GM11168 (cell line): ENCODE results near the gene VDAC2.
"Not testable (repeated sequence)": the region's sequence is repeated elsewhere in the genome, so short reads cannot be mapped to it uniquely, and the experiment has no call there.

Source experiments
- in situ Hi-C: fragments of 300-500 bp; cut with MboI; formaldehyde crosslinking; loops from one replicate; pipeline ENCODE4 v1.12.0; 2022; ENCODE audit warnings: low sequenced_read_pairs; ENCODE audit not compliant: unreplicated experiment

Gene VDAC2

DNA sequence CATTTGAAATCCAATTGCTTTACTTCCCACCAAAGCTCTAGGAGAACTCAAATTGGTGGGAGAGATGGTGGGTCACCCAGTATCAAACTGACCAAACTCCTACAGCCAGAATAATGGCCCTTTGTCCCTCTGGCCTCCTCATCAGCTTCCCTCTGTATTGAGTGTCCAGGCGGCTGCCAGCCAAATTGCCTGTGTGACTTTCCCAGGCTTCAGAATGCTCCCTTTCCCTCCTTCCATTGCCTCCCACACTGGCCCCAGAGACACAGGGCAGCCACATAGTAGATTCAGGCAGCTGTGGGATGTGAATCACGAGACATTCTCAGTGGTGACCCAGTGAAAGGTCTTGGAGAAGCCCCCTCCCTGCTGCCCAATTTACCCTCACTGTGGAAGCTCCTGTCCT, 12.7 kb upstream of the VDAC2 start:
- in situ Hi-C loops = no loop called here

DNA sequence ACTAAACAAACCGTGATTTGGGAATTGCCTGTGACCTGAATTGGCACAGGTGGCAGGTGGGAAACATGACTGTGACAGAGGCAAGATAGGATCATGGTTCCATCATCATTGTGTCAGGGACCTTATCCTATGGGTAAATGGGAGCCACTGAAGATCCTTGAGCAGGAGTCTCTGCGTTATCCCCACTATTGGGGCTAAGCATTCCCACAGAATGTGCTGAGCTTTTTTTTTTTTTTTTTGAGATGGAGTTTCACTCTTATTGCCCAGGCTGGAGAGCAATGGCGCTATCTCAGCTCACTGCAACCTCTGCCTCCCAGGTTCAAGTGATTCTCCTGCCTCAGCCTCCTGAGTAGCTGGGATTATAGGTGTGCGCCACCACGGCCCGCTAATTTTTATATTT, 10.6 kb upstream of the VDAC2 start:
- in situ Hi-C loops = not testable (repeated sequence)

DNA sequence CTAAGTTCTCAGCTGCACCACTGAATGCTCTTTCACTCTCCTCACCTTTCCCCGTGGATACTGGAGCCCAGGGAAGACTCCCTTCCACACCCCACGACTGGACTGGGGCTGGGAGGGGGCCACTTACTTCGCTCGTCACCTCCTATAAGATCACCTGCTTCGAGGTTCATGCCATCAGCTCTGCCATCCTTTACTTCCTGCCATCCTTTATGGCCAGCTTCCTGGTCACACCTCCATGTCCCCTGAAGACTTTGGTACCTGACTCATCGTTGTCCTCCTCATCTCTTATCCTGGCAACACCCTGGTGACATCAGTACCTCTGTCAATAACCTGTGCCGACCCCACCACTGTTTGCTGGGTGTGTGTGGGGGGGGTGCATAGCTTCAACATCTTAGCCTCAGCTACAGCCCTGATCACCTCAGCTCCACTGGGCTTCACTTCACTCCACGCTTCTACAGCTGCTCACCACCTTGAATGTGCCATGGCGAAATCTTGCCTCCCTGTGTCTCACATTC, 8.7 kb upstream of the VDAC2 start:
- in situ Hi-C loops = no loop called here

DNA sequence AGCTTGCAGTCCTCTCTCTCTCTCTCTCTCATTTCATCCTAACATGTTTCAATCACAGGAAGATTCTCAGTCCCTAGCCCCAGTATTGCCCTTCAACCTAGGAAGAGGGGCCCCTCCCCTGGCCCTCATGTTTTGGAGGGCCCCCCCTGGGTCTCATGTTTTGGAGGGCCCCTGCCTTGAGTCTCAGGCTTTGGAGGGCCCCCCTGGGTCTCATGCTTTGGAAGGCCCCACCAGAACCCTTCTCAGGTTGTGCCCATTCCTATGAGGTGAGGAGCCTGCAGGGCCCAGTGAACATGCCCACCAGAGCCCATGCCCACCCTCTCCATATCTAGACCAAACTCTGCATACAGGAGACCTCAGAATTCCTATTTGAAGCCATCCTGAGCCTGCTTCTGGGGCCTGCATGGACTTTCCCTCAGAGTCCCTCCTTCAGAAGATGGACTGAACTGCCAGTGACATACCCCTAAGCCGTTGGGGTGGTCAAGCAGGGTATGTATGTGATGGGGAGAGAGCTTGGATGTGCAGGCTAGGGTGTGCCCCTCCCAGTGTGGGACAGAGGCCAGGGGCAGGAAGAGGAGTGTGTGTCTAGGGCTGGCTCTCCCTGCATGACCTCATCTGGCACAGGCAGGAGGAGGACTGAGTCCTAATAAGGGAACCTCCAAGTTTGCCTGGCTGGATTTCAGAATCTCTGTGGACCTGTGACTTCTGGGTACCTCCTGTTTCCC, 8.1 kb upstream of the VDAC2 start:
- in situ Hi-C loops = no loop called here

DNA sequence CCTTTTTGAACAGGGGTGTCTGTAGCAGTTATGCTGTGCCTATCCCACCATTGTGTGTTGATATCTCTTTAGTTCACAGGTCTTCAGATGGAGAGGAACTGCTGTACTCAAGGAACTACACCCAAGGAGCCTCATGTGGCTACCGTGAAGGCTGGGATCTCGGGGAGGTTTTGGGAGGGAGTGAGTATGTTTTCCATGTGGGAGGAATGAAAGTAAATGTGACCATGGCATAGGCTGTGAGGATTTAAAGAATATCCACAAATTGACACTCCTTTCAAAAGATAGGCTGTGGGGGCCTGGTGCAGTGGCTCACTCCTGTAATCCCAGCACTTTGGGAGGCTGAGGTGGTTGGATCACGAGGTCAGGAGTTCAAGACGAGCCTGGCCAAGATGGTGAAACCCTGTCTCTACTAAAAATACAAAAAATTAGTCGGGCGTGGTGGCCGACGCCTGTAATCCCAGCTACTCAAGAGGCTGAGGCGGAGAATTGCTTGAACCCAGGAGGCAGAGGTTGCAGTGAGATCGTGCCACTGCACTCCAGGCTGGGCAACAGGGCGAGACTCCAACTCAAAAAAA, 7.5 kb upstream of the VDAC2 start:
- in situ Hi-C loops = not testable (repeated sequence)

DNA sequence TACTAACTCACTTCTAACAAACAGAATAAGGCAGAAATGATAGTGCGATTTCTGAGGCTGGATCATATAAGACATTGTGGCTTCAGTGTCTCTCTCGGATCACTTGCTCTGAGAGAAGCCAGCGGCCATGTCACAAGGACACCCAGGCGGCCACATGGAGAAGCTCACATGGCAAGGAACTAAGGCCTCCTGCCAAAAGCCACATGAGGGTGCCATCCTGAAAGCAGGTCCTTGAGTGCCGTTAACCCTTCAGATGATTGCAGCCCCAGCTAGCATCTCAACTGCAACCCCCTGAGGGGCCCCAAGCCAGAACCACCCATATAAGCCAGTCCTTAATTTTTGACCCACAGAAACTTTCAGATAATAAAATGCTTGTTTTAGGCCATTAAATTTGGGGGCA, 6.9 kb upstream of the VDAC2 start:
- in situ Hi-C loops = no loop called here

DNA sequence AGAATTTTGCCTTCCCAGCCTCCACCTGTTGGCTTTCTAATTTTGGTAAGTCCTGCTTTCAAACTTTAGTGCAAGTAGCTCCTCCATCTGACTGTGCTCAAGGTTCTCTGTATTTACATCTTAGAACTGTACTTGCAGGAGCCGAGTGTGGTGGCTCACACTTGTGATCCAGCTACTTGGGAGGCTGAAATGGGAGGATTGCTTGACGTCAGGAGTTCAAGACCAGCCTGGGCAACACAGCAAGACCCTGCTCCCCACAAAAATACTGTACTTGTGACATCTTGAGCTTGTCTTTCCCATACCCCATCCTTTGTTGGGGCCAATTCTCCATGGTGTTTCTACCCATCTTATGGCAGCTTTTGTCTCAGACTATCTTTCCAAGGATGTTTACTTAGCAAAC, 4.7 kb upstream of the VDAC2 start:
- in situ Hi-C loops = no loop called here

DNA sequence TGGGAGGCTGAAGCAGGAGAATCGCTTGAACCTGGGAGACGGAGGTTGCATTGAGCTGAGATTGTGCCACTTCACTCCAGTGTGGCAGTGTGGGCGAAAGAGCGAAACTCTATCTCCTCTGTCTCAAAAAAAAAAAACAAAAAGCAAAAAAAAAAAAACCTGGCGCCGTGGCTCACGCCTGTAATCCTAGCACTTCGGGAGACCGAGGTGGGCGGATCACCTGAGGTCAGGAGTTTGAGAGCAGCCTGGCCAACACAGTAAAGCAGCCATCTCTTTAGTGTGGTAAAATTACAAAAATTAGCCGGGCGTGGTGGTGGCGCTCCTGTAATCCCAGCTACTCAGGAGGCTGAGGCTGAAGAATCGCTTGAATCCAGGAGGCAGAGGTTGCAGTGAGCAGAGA, 4.0 kb upstream of the VDAC2 start:
- in situ Hi-C loops = not testable (repeated sequence)

DNA sequence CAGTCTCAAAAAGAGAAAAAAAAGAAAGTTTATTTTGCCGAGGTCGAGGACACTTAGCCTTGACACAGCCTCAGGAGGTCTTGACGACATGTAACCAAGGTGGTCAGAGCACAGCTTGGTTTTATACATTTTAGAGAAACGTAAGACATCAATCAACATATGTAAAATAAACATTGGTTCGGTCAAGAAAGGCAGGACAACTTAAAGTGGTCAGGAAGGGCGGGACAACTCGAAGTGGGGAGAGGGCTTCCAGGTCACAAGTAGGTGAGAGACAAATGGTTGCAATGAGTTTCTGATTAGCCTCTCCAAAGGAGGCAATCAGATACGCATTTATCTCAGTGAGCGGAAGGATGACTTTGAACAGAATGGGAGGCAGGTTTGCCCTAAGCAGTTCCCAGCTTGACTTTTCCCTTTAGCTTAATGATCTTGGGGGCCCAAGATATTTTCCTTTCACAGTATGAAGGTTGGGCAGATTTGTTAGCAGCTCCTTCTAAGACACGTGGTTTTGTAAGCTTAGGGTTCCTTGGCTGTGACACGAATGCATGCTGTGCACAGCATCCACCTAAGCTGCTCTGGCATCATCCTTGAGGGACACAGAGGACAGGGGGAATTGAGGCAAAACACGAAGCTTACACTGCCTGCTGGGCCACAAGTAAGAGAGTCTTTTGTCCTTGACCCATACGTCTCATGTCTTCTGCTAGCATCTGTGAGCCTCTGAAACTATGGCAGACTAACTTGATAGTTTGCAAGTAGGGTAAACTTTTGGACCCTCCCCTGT, 3.3 kb upstream of the VDAC2 start:
- in situ Hi-C loops = no loop called here

DNA sequence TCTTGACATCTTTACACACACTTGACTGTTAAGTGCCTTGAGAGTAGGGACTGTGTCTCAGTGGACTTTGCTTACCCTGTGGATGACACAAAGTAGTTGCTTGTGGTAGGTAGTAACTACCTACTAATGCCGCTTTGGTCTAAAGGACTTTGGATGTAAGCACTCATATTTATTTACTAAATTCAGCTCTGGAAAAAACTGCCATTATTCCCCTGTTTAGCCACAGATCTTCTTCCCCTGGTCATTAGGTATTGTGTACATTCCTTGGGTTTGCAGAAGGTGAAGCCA, 2.8 kb upstream of the VDAC2 start:
- in situ Hi-C loops = no loop called here

DNA sequence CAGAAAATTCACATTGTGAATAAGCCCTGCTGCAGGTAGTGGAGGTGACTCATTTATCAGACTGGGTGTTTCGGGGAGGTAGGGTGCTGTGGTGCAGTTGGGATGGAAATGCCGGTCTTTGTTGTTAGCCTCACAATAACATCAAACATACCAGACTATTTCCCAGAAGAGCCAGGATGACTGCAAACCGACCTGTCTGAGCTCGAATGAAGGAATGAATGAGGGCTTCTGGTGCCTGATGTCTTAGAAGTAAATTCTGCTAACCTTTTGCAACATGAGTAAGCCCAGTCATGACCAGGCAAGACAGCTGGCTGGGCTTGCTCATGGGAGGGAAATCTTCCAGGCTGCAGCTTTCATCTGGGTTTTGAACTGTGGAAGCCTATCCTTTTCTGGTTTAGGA, 2.4 kb upstream of the VDAC2 start:
- in situ Hi-C loops = no loop called here

DNA sequence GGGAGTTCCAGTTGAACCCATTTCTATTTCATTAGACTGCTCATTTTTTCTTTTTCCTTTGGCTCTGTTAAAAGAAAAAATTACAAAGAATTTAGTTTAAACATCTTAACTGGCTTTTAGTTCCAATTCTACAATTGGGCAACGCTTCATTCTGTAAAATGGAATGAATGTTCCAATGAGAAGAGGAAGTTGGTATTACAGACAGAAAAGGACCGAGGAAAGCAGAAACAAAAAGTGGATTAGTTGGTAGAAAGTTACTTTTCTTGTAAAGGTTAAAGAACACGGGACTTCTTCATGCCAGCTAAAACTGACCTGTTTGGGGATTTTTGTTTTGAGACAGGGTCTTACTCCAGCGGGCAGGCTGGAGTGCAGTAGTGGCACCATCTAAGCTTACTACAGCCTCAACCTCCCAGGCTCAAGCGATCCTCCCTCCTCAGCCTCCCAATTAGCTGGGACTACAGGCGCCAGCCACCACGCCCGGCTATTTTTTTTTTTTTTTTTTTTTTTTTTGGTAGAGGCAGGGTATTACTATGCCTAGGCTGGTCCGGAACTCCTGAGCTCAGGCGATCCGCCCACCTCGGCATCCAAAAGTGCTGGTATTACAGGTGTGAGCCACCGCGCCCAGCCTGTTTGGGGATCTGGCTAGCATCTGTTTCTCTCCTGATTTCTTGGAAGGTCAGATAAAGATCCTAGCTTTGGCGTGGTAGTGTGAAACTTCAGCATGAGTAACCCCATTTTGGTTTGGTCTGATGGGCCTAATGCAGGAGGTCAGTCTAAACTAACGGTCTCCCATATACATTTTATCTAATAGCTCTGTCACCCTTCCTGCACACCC, 1.3 kb upstream of the VDAC2 start:
- in situ Hi-C loops = no loop called here

DNA sequence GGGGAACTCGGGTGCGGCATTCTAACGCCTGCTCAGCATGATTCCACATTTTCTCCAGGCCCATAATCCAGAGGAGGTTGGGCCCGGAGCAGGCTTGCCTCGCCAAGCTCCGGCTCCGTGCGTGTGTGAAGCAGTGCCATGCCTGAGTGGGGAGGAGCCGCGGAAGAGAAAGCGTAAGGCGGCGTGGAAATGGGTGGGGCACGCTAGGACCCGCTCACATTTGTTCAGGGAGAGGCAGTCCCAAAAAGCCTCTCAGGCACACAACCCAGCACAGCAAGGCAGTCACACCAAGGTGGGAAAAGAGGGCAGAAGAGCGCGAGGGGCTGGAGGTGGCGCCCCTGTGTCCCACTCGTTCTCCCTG, 695 bp upstream of the VDAC2 start:
- in situ Hi-C loops = no loop called here

DNA sequence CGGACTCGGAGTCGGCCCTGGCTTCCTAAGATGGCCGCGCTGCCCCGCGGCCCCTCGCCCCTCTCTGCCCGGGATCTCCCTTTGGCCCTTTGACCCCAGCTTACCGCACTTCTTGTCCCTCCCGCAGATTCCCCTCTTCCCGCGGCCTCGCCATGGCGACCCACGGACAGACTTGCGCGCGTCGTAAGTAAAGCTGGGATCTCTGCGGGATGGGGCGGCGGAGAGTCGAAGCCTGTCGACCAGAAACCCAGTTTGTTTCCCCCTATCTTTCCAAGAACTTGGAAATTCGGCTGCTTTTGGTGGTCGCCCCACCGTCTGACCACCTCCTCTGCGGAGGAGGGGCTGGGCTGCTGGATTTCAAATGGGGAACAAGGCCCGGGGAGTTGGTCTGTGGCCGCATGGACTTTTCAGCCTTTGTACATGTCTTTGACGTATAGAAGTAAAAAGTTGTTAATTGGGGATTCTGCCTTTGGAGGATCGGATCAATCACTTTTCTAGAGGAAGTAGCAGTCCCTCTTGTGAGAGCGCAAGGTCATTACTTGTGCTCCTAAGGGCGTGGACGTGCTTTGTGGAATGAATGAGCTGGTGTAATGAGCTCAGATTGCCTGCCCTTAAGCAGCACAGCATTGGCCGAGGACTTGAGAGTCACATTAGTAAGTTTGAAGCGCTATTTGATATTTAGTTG, 553 bp downstream of the VDAC2 start:
- in situ Hi-C loops = no loop called here

DNA sequence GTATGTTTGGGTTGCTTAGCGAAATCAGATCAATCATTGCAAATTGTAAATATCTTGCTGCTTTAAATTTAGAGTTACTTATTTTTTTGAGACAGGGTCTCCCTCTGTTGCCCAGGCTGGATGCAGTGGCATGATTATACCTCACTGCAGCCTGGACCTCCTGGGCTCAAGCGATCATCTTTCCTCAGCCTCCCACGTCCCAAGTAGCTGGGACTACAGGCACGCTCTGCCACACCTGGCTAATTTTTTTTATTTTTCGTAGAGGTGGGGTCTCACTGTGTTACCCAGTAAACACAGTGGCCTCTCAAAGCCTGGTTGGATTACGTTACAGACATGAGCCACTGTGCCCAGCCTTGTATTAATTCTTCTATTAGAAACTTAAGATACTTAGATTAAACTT, 1.7 kb downstream of the VDAC2 start:
- in situ Hi-C loops = no loop called here

DNA sequence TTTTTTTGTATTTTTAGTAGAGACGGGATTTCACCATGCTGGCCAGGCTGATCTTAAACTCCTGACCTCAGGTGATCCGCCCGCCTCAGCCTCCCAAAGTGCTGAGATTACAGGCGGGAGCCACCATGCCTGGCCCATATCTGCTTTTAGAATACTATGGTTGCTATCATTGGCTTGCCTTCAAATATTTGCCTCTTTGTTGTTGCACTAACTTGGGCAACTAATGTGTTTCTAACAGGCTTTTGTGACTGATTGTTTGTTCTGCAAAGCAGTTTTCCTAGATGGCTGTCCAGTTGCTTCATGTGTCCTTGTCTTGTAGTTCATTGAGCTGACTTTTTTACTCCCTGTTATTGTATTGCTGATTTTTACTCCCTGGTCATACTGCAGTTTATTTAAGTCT, 9.7 kb downstream of the VDAC2 start:
- in situ Hi-C loops = no loop called here

DNA sequence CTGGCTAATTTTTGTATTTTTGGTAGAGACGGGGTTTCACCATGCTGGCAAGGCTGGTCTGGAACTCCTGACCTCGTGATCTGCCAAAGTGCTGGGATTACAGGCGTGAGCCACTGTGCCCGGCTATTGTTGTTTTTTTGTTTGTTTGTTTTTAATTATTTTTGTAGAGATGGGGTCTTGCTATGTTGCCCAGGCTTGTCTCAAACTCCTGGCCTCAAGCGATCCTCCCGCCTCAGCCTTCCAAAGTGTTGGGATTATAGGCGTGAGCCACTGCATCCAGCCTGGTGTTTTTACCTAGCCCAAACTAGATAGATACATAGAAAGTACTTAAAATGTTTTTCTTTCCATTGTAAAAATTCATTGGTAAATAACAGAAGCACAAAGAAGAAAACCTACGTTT, 10.9 kb downstream of the VDAC2 start:
- in situ Hi-C loops = not testable (repeated sequence)

DNA sequence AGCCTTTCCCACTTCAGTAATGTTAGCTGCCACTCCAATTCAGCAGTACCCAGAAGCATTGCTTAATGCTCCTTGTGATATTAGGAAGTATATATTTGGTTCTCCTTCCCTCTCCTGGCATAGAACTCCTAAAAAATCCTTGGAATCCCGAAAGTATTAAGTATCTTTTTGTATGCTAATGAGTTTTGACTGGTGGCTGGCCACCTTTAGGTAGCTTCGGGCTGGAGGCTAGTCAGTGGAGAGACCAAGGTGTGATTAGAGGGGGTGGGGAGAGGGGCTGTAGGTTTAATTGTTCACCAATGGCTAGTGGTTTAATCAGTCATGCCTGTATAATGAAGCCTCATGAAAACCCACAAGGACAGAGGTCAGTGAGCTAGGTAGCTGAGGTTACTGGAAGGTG, 12.9 kb downstream of the VDAC2 start:
- in situ Hi-C loops = no loop called here

DNA sequence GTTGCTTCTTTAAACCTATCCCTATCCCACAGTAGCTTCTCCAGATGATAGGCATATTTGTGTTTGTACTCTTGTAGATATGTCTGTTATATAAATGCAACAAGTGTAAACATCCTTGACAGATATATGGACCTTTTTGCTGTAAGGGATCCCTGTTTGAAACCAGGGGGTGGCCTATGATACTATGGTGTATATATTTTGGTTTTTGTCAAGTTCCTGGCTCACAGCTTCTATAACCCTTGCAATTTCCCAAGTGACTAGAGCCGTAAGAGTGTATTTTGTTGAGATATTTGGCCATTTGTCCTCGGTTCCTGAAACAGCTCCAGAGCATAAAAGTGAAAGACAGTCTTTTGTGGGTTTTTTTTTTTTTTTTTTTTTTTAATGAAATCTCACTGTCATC, 15.5 kb downstream of the VDAC2 start:
- in situ Hi-C loops = loop anchor here (25.0 kb wide), 1 partner anchor 389 kb away; the partner anchor contains the start of gene KAT6B

DNA sequence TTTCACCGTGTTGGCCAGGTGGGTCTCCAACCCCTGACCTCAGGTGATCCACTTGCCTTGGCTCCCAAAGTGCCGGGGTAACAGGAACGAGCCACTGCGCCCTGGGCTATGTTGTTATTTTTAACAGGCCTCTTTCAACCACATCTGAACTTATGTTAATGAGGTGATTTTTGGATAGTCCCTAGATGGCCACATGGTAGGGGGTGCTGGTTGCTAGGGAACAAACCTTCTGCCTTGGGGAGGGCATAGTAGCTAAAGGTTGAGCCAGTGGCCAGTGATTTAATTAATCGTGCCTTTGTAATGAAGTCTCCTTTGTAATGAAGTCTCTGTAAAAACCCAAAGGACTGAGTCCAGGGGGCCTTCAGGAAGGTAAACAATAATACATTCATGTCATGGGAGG, 16.1 kb downstream of the VDAC2 start:
- in situ Hi-C loops = loop anchor here (25.0 kb wide), 1 partner anchor 389 kb away; the partner anchor contains the start of gene KAT6B
